Head of caudate nucleus (tissue), 42 donors: ENCODE measurements around the gene SLC25A25.

Experiments
- DNase-seq, 42 donors: peaks; one replicate each; pipeline versions ENCODE4 v3.0.0 to v3.0.0-alpha.2; 2020 to 2021; ENCODE audit warnings: mixed read lengths in 7 of 42
- intact Hi-C: fragments of 100-400 bp; cut with DNase I; formaldehyde crosslinking; loops from one replicate; pipeline ENCODE4 v1.15.0; 2022

The SLC25A25 gene

GRCh38 chr9:128048663-128049062 lies 19.4 kb upstream of the SLC25A25 start:
- DNase-seq, result no peak
- intact Hi-C loops, result no loop called here

DNA sequence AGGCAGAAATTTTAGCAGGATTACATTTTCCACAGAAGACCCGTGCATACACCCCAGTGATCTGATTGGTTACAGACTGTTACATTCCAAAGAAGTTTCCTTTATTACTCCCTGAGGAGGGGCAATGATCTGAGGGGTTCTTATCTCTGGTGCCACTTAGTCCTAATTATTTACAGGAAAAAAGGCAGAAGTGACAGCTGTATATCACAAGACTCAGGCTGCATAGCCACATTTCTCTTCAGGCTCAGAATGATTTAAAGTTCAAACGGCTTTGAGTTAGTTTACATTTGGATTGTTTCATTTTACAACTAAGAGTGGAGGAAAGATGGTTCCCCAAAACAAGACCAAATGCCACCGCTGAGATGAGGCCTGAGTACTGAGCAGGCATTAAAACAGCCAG lies 18.2 kb upstream of the SLC25A25 start:
- intact Hi-C loops, result no loop called here
- DNase-seq, result no peak

DNA sequence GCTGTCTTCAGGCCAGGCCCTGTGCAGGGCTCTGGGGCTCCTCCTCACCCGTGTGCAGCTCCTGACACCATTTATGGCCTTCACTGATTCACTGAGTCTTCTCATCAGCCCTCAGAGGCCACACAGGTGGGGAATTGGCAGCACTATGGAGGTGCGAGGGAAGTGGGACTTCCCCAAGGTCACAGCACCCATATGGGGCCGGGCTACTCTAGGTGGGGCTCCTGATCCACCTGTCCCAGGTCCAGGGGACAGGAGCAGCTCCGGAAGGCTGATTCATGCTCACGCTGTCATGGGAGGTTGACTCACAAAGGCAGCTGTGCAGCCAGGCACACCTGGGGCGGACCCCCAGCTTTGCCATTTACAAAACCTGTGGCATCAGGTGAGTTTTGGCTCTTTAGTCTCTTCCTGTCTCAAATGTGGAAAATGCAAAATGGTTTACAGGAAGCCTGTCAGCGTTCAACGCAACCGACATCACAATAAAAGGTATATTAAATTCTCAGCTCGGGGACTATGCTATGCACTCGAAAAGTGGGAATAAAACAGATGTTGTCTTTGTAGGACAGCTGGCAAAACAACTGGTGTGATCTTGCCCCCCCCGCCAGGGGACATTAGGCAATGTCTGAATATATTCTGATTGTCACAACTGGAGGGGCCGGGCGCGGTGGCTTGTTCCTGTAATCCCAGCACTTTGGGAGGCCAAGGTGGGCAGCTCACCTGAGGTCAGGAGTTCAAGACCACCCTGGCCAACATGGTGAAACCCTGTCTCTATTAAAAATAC lies 15.9 kb upstream of the SLC25A25 start:
- intact Hi-C loops, result no loop called here
- DNase-seq, result no peak

GRCh38 chr9:128053560-128053959 lies 14.5 kb upstream of the SLC25A25 start:
- peak in 22 of 42 donors; percentile 12 to 60 (median 34) for DNase-seq
- intact Hi-C loops, result no loop called here

DNA sequence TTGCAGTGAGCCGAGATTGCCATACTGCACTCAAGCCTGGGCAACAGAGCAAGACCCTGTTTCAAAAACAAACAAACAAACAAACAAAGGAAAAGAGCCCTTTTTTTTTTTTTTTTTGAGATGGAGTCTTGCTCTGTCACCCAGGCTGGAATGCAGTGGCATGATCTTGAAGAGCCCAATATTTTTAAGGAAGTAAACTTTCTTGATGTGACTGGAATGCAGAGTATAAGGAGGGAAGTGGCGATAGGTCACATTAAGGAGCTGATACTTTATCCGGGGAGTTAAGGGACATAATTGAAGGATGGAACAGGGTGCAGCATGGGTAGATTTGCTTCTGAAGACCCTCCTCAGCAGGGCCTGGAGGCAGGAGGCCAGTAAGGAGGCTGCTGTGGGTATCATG lies 13.9 kb upstream of the SLC25A25 start:
- intact Hi-C loops, result no loop called here
- no peak for DNase-seq

DNA sequence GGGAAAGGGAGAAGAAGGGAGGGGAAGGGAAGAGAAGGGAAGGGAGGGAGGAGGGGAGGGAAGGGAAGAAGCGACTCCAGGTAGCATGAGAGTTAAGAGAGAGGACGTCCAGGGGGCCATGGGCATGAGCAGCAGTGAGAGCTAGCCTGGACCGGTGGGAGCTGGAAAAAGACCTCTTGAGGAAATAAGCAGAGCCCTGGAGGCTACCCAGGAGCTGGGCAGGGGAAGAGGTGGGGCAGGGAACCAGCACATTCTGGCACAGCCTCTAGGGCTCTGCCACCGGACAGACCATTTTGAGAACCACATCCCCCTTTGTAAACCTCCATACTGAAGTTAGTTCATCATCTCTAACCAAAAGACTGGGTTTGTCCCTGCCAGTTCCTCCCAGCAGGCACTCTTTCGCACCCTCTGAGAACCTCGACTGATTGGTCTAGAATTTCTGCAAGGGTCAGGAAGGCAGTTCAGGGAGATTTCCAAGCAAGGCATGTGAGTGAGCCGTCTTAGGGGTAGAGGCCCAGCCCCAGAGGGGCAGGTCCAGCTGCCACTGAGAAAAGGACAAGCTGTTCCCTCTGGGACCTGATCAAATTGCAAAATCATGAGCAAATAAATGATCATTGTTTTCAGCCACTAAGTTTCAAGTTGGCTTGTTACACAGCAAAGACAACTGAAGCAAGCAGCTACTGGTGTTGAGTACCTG lies 12.5 kb upstream of the SLC25A25 start:
- peak in 20 of 42 donors; percentile 6 to 51 (median 22) for DNase-seq
- intact Hi-C loops, result no loop called here

DNA sequence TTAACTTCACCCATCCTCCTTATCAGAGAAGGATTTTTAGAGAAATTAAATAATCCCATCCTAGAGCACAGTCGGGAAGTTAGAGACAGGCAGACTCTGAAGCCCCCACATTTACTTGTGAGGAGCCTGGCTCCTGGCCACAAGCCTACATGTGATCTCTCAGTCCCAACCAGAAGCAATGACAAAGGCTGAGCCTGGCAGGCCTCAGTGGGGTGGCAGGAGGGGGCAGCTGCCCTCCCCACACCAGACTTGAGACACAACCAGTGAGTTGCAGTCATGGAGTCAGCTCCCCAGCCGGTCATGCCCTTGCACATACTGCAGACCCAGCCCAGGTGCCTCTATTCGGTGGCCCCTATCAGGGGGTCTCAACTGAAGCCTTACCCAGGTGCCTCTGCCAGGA lies 11.9 kb upstream of the SLC25A25 start:
- DNase-seq, result peak in 32 of 42 donors; percentile 13 to 65 (median 33)
- intact Hi-C loops, result no loop called here

DNA sequence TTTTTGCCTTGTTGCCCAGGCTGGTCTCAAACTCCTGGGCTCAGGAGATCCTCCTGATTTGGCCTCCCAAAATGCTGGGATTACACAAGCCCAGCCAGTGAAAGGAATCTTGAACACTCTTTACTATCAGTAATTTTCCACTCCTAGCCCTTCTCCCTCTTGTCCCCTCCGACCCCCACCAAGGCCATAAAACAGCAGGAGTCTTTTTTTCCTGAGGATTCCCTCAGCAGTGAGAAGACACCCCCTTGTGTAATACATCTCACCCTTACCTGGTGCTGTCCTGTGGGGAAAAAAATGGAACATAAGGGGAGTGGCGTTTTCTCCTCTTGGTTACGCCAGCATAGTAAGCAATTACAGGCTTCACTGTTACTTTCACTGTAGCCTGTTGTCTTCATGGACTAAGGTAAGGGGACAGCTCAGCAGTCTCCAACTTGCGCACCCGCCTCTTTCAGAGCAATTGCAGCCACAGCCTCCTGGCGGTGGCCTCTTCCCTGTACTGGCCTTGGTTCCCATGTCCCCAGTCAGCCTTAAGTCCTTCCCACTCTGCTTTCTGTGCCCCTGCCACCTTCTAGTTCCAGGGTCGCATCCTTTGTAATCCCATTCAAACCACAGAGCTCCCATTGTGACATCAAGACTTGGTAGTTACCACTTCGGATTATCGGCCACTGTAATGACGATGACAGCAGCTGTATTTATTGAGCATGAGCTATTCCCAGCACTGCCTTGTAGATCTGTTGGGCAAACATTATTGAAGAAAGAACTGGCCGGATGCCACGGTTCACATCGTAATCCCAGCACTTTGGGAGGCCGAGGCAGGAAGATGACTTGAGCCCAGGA lies 10.9 kb upstream of the SLC25A25 start:
- intact Hi-C loops, result no loop called here
- DNase-seq, result no peak

- DNase-seq, result no peak
- intact Hi-C loops, result no loop called here
These were observed 10.2 kb upstream of the SLC25A25 start for GRCh38 chr9:128057724-128058409.

GRCh38 chr9:128059365-128059983 lies 8.6 kb upstream of the SLC25A25 start:
- intact Hi-C loops, result no loop called here

DNA sequence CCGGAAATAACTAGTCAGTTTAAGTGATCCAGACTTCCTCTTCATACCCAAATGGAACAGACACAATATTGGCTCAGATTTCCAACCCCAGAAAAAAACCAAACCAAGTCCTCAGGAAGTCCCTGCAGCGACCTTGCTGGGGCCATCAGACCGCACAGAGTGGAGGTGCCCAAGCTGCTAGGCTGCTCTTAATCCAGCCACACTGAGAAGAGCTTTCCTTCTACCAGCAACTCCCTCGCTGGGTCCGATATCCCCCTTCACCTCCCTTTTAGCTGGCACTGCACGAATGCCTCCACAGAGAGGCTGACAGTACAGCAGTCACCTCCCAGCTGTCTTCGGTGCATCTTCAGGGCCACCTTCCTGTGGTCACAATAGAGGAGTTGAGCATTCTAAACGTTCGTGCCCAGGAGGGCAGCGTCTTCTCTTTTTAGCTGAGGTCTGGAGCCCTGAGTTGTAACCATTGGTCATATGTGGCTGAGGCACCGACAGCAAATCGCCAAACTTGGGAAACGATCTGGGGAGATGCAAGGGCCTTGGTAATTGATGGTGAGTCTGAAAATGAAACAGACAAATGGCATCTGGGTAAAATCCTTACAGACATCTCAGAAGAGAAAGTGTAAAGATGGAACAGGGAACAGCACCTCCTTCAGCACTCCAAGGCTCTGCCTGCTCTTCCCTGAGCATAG lies 6.6 kb upstream of the SLC25A25 start:
- intact Hi-C loops, result loop anchor here (10.0 kb wide), 1 partner anchor 117 kb away; no protein-coding TSS in a partner anchor
- no peak for DNase-seq

More at GRCh38 chr9:128059365-128059983, 8.6 kb upstream of the SLC25A25 start:
- DNase-seq, result no peak

GRCh38 chr9:128062279-128062678 lies 5.8 kb upstream of the SLC25A25 start:
- no peak for DNase-seq
- intact Hi-C loops, result loop anchor here (10.0 kb wide), 1 partner anchor 117 kb away; no protein-coding TSS in a partner anchor

DNA sequence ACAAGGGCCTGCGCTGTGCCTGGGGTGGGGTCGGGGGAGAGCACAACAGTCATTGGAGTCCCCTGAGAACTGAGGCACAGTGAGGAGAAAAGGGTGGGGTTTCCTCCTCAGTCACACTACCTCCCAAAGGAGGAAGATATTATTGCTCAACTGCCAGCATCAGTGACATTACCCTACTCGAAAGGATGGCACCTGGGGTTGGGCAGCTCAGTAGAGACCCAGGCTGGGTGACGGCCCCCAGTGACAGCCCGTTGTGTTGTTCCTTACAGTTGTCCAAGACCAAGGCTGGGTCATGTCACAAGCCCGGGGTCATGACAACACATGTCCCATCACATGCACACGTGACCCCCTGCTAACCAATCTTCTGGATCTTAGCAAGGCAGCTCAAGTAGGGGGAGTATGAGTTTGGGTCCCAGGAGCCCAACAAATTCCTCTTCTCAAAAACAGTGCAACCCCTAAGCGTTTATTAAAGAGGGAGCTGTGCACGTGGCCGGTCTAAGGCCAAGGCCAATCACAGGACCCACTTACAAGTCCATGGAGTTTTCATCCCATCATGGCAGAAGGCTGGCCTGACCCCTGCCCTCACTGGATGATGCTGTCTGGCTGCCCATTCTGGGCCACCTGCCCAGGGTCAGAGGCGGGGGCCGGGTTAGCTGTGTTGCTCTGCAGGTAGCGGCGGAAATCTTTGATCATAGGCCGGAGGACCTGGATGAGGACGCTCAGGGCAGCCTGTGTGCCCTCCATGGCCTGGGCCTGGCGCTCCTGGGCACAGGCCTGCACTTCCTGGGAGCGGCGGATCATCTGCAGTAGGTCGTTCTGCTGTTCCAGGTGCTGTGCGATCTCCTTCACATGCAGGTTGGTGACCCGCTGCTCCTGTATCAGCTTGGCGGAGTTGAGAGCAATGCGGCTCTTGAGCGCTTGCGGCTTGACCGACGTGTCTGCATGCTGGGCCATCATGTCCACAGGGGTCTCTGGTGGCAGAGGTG lies 4.9 kb upstream of the SLC25A25 start:
- no peak for DNase-seq
- intact Hi-C loops, result loop anchor here (10.0 kb wide), 1 partner anchor 118 kb away; no protein-coding TSS in a partner anchor

- DNase-seq, result peak in 1 of 42 donors; percentile 15
- intact Hi-C loops, result loop anchor here (10.0 kb wide), 1 partner anchor 121 kb away; no protein-coding TSS in a partner anchor
These were observed 1.9 kb upstream of the SLC25A25 start for GRCh38 chr9:128065907-128066712.

DNA sequence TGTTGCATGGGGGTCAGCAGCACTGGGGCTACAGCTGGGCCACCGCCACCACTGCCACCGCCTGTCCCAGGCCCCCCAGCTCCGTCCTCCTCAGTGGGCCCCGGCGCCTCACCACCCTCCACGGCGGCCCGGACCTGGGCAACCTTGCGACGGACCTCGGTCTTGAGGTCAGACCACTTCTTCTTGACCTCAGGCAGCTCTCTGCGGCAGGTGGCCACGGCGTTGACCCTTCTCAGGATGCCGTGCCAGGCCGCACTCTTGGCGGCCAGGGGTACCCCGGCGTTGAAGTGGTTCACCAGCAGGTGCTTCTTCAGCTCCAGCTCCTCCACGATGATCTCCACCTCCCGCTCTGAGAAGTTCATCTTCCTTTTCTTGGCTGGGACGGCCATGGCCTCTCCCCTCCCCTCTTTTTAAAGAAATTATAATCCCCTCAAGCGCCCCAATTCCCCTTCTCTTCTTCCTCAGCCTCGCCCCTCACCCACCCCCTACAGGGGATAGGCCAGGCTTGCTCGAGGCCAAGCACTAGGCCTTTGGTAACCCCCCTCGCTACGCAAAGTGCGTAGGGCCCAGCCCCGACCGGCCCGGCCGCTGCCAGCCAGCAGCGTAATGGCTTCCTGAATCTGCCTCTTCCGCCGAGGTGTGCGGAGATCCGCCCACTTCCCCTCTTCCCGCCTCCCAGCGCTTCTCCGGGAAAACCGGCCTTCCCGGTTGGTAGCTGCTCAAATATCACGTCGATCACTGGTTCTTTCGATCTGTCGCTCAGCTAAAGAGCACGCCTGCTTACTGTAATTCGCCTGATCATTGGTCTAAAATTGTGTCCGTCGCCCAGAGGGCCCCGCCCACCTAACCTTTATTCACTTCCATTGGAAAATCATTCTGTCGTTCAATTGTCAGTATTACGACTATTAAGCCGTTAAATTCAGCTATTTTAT lies 1.1 kb upstream of the SLC25A25 start, which contains the start of gene NAIF1:
Gene NAIF1, minus strand, starts transcription at position 608 of the 932 bp plus-strand sequence. Its CDS starts 219 bp downstream, at position 389.
- intact Hi-C loops, result loop anchor here (10.0 kb wide), 1 partner anchor 122 kb away; no protein-coding TSS in a partner anchor
- peak; percentile 93 to 100 (median 98) for DNase-seq
